H9 (cell line): ENCODE data around the gene GABBR2. TPM values are rescaled to one million over a fixed set of nuclear protein-coding genes. Genes with fewer than 3 reads are reported as not detected.

Source experiments
- DNase-seq: peaks from one replicate; pipeline ENCODE4 v3.0.0-alpha.2; 2017
- H2AFZ ChIP-seq: one replicate; pipeline ENCODE4 v1.6.1; 2013; ENCODE audit warnings: mild to moderate bottlenecking, low read length, control low read depth, moderate library complexity
- H2AK5ac ChIP-seq: 2 replicates; pipeline ENCODE4 v1.6.1; 2013; ENCODE audit warnings: low read length, control low read depth, mixed read lengths; ENCODE audit not compliant: insufficient read length
- H2BK120ac ChIP-seq: one replicate; pipeline ENCODE4 v1.6.1; 2013; ENCODE audit warnings: low read depth, mild to moderate bottlenecking, low read length, control low read depth, inconsistent platforms; ENCODE audit not compliant: poor library complexity, severe bottlenecking
- H2BK12ac ChIP-seq: 2 replicates; pipeline ENCODE4 v1.6.1; 2013; ENCODE audit warnings: low read length, control low read depth, mixed read lengths, low read depth; ENCODE audit not compliant: insufficient read length
- H2BK15ac ChIP-seq: 2 replicates; pipeline ENCODE4 v1.6.1; 2013; ENCODE audit warnings: low read depth, low read length, control low read depth
- H2BK20ac ChIP-seq: one replicate; pipeline ENCODE4 v1.6.1; 2013; ENCODE audit warnings: low read depth, mild to moderate bottlenecking, low read length, control low read depth, inconsistent platforms; ENCODE audit not compliant: poor library complexity, severe bottlenecking
- H2BK5ac ChIP-seq: 2 replicates; pipeline ENCODE4 v1.6.1; 2013; ENCODE audit warnings: low read length, control low read depth, mixed read lengths; ENCODE audit not compliant: insufficient read length
- H3K14ac ChIP-seq: 2 replicates; pipeline ENCODE4 v1.6.1; 2013; ENCODE audit warnings: low read length, control low read depth; ENCODE audit not compliant: insufficient read depth
- H3K18ac ChIP-seq: 2 replicates; pipeline ENCODE4 v1.6.1; 2013; ENCODE audit warnings: low read depth, mild to moderate bottlenecking, mixed read lengths, low read length, control low read depth; ENCODE audit not compliant: insufficient read length
- H3K23ac ChIP-seq: 2 replicates; pipeline ENCODE4 v1.6.1; 2013; ENCODE audit warnings: low read length, control low read depth, mixed read lengths, low read depth; ENCODE audit not compliant: insufficient read length
- H3K23me2 ChIP-seq: 2 replicates; pipeline ENCODE4 v1.6.1; 2013; ENCODE audit warnings: low read depth, mild to moderate bottlenecking, mixed read lengths, low read length, control low read depth; ENCODE audit not compliant: insufficient read length, poor library complexity, severe bottlenecking
- H3K27ac ChIP-seq: 2 replicates; pipeline ENCODE4 v1.5.1; 2013; ENCODE audit warnings: low read length, control low read depth, mixed read lengths, low read depth; ENCODE audit not compliant: insufficient read length
- H3K27me3 ChIP-seq: 2 replicates; pipeline ENCODE4 v1.6.1; 2013; ENCODE audit warnings: low read length, control low read depth, inconsistent platforms; ENCODE audit not compliant: insufficient read depth
- H3K4ac ChIP-seq: 2 replicates; pipeline ENCODE4 v1.6.1; 2013; ENCODE audit warnings: low read depth, mild to moderate bottlenecking, control low read depth, inconsistent platforms, low read length, moderate library complexity
- H3K4me1 ChIP-seq: 2 replicates; pipeline ENCODE4 v1.6.1; 2013; ENCODE audit warnings: low read length, control low read depth, inconsistent platforms; ENCODE audit not compliant: insufficient read depth
- H3K4me2 ChIP-seq: 2 replicates; pipeline ENCODE4 v1.6.1; 2013; ENCODE audit warnings: low read length, control low read depth, mixed read lengths; ENCODE audit not compliant: insufficient read length, insufficient read depth
- H3K56ac ChIP-seq: 2 replicates; pipeline ENCODE4 v1.6.1; 2013; ENCODE audit warnings: low read depth, mild to moderate bottlenecking, mixed read lengths, low read length, control low read depth; ENCODE audit not compliant: insufficient read length
- H3K79me1 ChIP-seq: 2 replicates; pipeline ENCODE4 v1.6.1; 2013; ENCODE audit warnings: low read depth, mild to moderate bottlenecking, moderate library complexity, low read length, control low read depth, inconsistent platforms; ENCODE audit not compliant: insufficient read depth, poor library complexity, severe bottlenecking
- H3K79me2 ChIP-seq: 2 replicates; pipeline ENCODE4 v1.6.1; 2013; ENCODE audit warnings: low read length, control low read depth, inconsistent platforms; ENCODE audit not compliant: insufficient read depth
- H3K9ac ChIP-seq: 2 replicates; pipeline ENCODE4 v1.6.1; 2013; ENCODE audit warnings: low read length, control low read depth, mixed read lengths; ENCODE audit not compliant: insufficient read length; ENCODE audit errors: extremely low read depth
- H3K9me3 ChIP-seq: one replicate; pipeline ENCODE4 v1.6.1; 2013; ENCODE audit warnings: low read depth, low read length, inconsistent platforms; ENCODE audit not compliant: control insufficient read depth
- H3T11ph ChIP-seq: one replicate; pipeline ENCODE4 v1.6.1; 2013; ENCODE audit warnings: mild to moderate bottlenecking, low read length, control low read depth, inconsistent platforms
- H4K20me1 ChIP-seq: one replicate; pipeline ENCODE4 v1.6.1; 2013; ENCODE audit not compliant: control insufficient read depth, insufficient read length, insufficient read depth
- H4K5ac ChIP-seq: 2 replicates; pipeline ENCODE4 v1.6.1; 2013; ENCODE audit warnings: low read depth, mild to moderate bottlenecking, mixed read lengths, low read length, control low read depth; ENCODE audit not compliant: insufficient read length
- H4K8ac ChIP-seq: replicated peaks from 2 replicates; pipeline ENCODE4 v1.6.1; 2013; ENCODE audit warnings: low read length, control low read depth, mixed read lengths, low read depth; ENCODE audit not compliant: insufficient read length
- H4K91ac ChIP-seq: 2 replicates; pipeline ENCODE4 v1.6.1; 2013; ENCODE audit warnings: low read depth, mild to moderate bottlenecking, moderate library complexity, mixed read lengths, low read length, control low read depth; ENCODE audit not compliant: insufficient read length
- H3K27ac Mint-ChIP-seq, 3 experiments: 2 replicates in 2 of 3; 3 replicates in 1 of 3; pipeline ENCODE4 v1.8.0; 2020 to 2021; ENCODE audit warnings: mixed read lengths in 3 of 3, mild to moderate bottlenecking in 1 of 3, moderate library complexity in 1 of 3
- H3K27me3 Mint-ChIP-seq: 2 replicates; pipeline ENCODE4 v1.8.0; 2021; ENCODE audit warnings: low read depth, mild to moderate bottlenecking, moderate library complexity, mixed read lengths
- H3K36me3 Mint-ChIP-seq, 3 experiments: 2 replicates in 2 of 3; 3 replicates in 1 of 3; pipeline ENCODE4 v1.8.0; 2020 to 2021; ENCODE audit warnings: low read depth in 3 of 3, mixed read lengths in 3 of 3; ENCODE audit not compliant: insufficient read depth in 1 of 3
- H3K4me1 Mint-ChIP-seq, 2 experiments: 2 replicates each; pipeline ENCODE4 v1.8.0; 2020; ENCODE audit warnings: mixed read lengths in 2 of 2
- H3K4me3 Mint-ChIP-seq, 2 experiments: 2 replicates in 1 of 2; 3 replicates in 1 of 2; pipeline ENCODE4 v1.8.0; 2020 to 2021; ENCODE audit warnings: mild to moderate bottlenecking in 2 of 2, mixed read lengths in 2 of 2, moderate library complexity in 1 of 2
- H3K9me3 Mint-ChIP-seq, 2 experiments: 2 replicates in 1 of 2; 3 replicates in 1 of 2; pipeline ENCODE4 v1.8.0; 2020; ENCODE audit warnings: mild to moderate bottlenecking in 2 of 2, mixed read lengths in 2 of 2, moderate library complexity in 1 of 2
- WGBS: extraction: QIAGEN DNeasy Blood & Tissue Kit; methylation state at CpG from one replicate; pipeline ENCODE4 v1.1.7; 2013; ENCODE audit warnings: missing lambda C conversion rate, low lambda C conversion rate, mixed read lengths; ENCODE audit not compliant: insufficient read length; ENCODE audit errors: extremely low coverage; 5-methylcytosine and 5-hydroxymethylcytosine counted together
- total RNA-seq: library from RNA; stranded (reverse); gene quantifications from 2 replicates; pipeline ENCODE4 v1.2.1, GENCODE V29; 2021
- TF ChIP-seq, protein P1 (sequence below): fragments of 200-600 bp; sonication (generic); conservative IDR thresholded peaks from 3 replicates; pipeline ENCODE4 v1.8.0; 2021; ENCODE audit warnings: antibody characterized with exemption, mild to moderate bottlenecking

Gene GABBR2
- total RNA-seq, 1 experiment from 2014 or later: 0.66 TPM

DNA sequence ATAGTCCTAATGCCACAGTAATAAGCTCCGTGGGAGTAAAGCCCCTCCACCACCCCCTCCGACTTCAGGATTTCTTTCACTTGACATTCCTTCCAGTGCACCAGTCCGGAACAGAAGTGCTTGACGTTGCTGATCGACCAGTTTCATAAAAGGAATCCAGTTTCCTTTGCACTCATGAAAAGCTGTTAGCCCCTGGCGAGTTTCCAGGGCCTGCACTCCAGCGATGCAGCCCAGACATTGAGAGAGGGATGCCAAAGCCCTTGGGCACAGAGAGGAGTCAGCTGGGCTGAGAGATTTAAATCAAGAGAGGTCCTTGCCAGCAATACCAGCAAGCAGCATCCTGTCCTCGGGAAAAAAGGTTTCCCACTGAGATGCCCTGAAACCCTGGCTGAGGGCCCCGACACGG, 170.1 kb downstream of the GABBR2 start:
- Histone ChIP-seq H3K4me1 (no peaks in the 10 kb centered on the region), H3T11ph (no peak overlapping the region), H2AK5ac (no peak overlapping the region), H3K23me2 (no peaks in the 10 kb centered on the region), H2BK20ac (no peak overlapping the region), H4K91ac (no peak overlapping the region), H2BK12ac (no peak overlapping the region), H3K9ac (no peak overlapping the region), H3K79me2 (no peaks in the 10 kb centered on the region), H3K23ac (no peak overlapping the region), H2AFZ (no peak overlapping the region), H3K4me2 (no peak overlapping the region), H2BK120ac (no peak overlapping the region), H4K20me1 (no peaks in the 10 kb centered on the region), H3K14ac (no peak overlapping the region), H3K27ac (no peak overlapping the region), H3K56ac (no peak overlapping the region), H3K79me1 (no peaks in the 10 kb centered on the region), H4K8ac (no peak overlapping the region), H3K18ac (no peak overlapping the region), H4K5ac (no peak overlapping the region), H2BK15ac (no peak overlapping the region), H3K9me3 (no peaks in the 10 kb centered on the region), H3K27me3 (no peaks in the 10 kb centered on the region), H3K4ac (no peak overlapping the region), H2BK5ac (no peak overlapping the region)
- no CpG with 5 or more reads among the region's 10 CpGs for WGBS
- Mint-ChIP-seq H3K4me3 (no peak overlapping the region), H3K27ac (no peak overlapping the region; a peak in 1 of 7 replicates), H3K9me3 (peaks cover 0 to 12% of the 10 kb centered on the region in 2 experiments; a peak in 3 of 5 replicates), H3K4me1 (no peaks in the 10 kb centered on the region), H3K27me3 (peaks cover 8% of the 10 kb centered on the region), H3K36me3 (no peaks in the 10 kb centered on the region; a peak in 1 of 7 replicates)
- TF ChIP-seq, protein P1, sequence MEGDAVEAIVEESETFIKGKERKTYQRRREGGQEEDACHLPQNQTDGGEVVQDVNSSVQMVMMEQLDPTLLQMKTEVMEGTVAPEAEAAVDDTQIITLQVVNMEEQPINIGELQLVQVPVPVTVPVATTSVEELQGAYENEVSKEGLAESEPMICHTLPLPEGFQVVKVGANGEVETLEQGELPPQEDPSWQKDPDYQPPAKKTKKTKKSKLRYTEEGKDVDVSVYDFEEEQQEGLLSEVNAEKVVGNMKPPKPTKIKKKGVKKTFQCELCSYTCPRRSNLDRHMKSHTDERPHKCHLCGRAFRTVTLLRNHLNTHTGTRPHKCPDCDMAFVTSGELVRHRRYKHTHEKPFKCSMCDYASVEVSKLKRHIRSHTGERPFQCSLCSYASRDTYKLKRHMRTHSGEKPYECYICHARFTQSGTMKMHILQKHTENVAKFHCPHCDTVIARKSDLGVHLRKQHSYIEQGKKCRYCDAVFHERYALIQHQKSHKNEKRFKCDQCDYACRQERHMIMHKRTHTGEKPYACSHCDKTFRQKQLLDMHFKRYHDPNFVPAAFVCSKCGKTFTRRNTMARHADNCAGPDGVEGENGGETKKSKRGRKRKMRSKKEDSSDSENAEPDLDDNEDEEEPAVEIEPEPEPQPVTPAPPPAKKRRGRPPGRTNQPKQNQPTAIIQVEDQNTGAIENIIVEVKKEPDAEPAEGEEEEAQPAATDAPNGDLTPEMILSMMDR: no peak
- no peak for DNase-seq
